Hepatocyte (in vitro differentiated cells): Measurements from ENCODE around the gene LBP.

Experiments
- CTCF ChIP-seq: fragments of 200-600 bp; sonication (generic); IDR thresholded peaks from 2 replicates; pipeline ENCODE4 v1.5.1; 2016; ENCODE audit warnings: antibody characterized with exemption, mild to moderate bottlenecking; ENCODE audit not compliant: poor library complexity
- EZH2 ChIP-seq: fragments of 200-600 bp; sonication (generic); IDR thresholded peaks from 2 replicates; pipeline ENCODE4 v1.6.1; 2016; ENCODE audit warnings: antibody characterized with exemption, mild to moderate bottlenecking, borderline replicate concordance
- EZH2phosphoT487 ChIP-seq: fragments of 200-600 bp; sonication (generic); IDR thresholded peaks from one replicate; pipeline ENCODE4 v1.6.1; 2018; ENCODE audit warnings: antibody characterized with exemption, mild to moderate bottlenecking, low read depth, moderate library complexity; ENCODE audit not compliant: unreplicated experiment, severe bottlenecking

DNA sequence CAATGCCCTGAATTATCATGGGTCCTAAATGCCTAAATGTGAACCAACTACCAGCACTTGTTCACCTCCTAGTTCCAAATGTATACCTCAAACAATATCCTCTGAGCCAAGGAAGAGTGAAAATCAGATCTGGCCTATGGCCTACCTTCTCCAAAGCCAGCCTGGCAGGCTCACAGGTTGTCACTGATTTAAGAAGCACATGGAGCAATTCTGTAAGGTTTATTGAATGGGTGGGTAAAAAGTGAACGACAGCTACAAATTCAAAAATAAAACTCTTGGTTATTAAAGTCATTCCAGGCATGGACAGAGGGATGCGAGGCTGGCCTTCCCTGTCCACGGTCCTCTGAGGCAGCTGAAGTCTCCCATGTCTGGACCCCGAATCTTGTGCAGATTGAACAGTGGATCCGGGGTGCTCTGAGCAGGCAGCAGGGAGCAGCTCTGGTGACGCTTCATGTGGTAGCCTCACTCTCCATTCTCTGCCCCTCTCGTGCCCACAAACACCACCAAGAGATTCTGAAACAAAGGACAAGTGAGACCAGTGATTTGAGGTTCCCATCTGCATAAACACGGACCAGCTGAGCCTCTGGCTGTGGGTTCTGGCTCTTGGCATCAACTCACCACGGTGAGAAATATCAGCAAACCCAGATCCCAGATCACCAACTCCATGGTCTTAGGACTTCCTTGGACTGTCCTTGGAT is 74.3 kb downstream of the LBP start:
- TF ChIP-seq CTCF (no peak), EZH2phosphoT487 (no peak), EZH2 (no peak)
